Anterior cingulate cortex (tissue), 58 donors: Measurements from ENCODE around the gene CWF19L2.

Experiments
- DNase-seq, 58 donors: peaks; one replicate each; lab custom pipeline; 2025; lab: John Stamatoyannopoulos, UW

CWF19L2 gene

GRCh38 chr11:107316426-107316825 is 141.2 kb downstream of the CWF19L2 start:
- DNase-seq = no peak

- no peak for DNase-seq
These were observed 149.6 kb downstream of the CWF19L2 start for GRCh38 chr11:107307991-107308390.

- no peak for DNase-seq
These were observed 155.7 kb downstream of the CWF19L2 start for GRCh38 chr11:107301878-107302277.

- no peak for DNase-seq
These were observed 163.8 kb downstream of the CWF19L2 start for GRCh38 chr11:107293677-107294344.

- no peak for DNase-seq
These were observed 175.4 kb downstream of the CWF19L2 start for GRCh38 chr11:107282195-107282594.
